Thymus (tissue), 11 donors: Measurements from ENCODE around the gene TCERG1L. TPM values are rescaled to one million over a fixed set of nuclear protein-coding genes. Genes with fewer than 3 reads are reported as not detected.
A peak's percentile ranks its signal among the peaks of the same experiment; 100 is the strongest.

ENCODE experiments used
- DNase-seq, 9 donors: peaks; one replicate each; pipeline ENCODE4 v3.0.0-alpha.2; 2013; ENCODE audit warnings: low spot score in 9 of 9, low read depth in 6 of 9, missing footprints in 1 of 9
- H3K27ac ChIP-seq, 2 donors: one replicate each; pipeline ENCODE4 v1.5.1; 2013; ENCODE audit warnings: control low read depth in 1 of 2, low read depth in 1 of 2, low read length in 1 of 2, mild to moderate bottlenecking in 1 of 2, moderate library complexity in 1 of 2
- H3K27me3 ChIP-seq, 2 donors: one replicate each; pipeline ENCODE4 v1.5.1; 2013; ENCODE audit warnings: low read length in 1 of 2; ENCODE audit not compliant: control insufficient read depth in 2 of 2, insufficient read depth in 1 of 2
- H3K36me3 ChIP-seq, 2 donors: one replicate each; pipeline ENCODE4 v1.5.1; 2013; ENCODE audit warnings: low read length in 1 of 2, mild to moderate bottlenecking in 1 of 2, moderate library complexity in 1 of 2; ENCODE audit not compliant: control insufficient read depth in 2 of 2, insufficient read depth in 2 of 2
- H3K4me1 ChIP-seq, 2 donors: one replicate each; pipeline ENCODE4 v1.5.1; 2013; ENCODE audit warnings: low read length in 2 of 2; ENCODE audit not compliant: control insufficient read depth in 2 of 2, insufficient read depth in 2 of 2
- H3K4me3 ChIP-seq, 2 donors: one replicate each; pipeline ENCODE4 v1.5.1; 2013; ENCODE audit warnings: low read length in 2 of 2, control low read depth in 1 of 2, mild to moderate bottlenecking in 1 of 2
- H3K9me3 ChIP-seq, 2 donors: one replicate each; pipeline ENCODE4 v1.5.1; 2013; ENCODE audit warnings: low read length in 1 of 2, mild to moderate bottlenecking in 1 of 2; ENCODE audit not compliant: control insufficient read depth in 2 of 2, insufficient read depth in 1 of 2
- WGBS: extraction: QIAGEN DNeasy Blood & Tissue Kit; methylation state at CpG from one replicate; pipeline ENCODE4 v1.1.7; 2013; 5-methylcytosine and 5-hydroxymethylcytosine counted together
- polyA plus RNA-seq: library from polyadenylated mRNA; stranded (reverse); fragments of 200-250 nt; gene quantifications from one replicate; pipeline ENCODE4 v1.2.3, GENCODE V29; 2013
- total RNA-seq: library from RNA; stranded (reverse); fragments of 120-200 nt; gene quantifications from one replicate; pipeline ENCODE4 v1.2.4, GENCODE V29; 2013
- donor health status: healthy.

Gene TCERG1L
- total and polyA plus RNA-seq, 2 donors: 0.52 to 1.5 TPM

- H3K4me1 ChIP-seq: no peaks in the 10 kb centered on the region
- H3K4me3 ChIP-seq: no peak overlapping the region
- no peaks in the 10 kb centered on the region for H3K36me3 ChIP-seq
- no peak overlapping the region for H3K27ac ChIP-seq
- H3K27me3 ChIP-seq: no peaks in the 10 kb centered on the region
- H3K9me3 ChIP-seq: peaks cover 0 to 4% of the 10 kb centered on the region in 2 donors
- DNase-seq: no peak
- WGBS: 78% methylated on average over 12 of the region's 12 CpGs
Measured at GRCh38 chr10:131056091-131056579, 255.4 kb downstream of the TCERG1L start.

GRCh38 chr10:131055437-131055836 is 256.1 kb downstream of the TCERG1L start:
- H3K27ac ChIP-seq: no peak overlapping the region
- DNase-seq: no peak
- no peaks in the 10 kb centered on the region for H3K27me3 ChIP-seq
- WGBS: 88% methylated on average over 9 of the region's 9 CpGs
- H3K9me3 ChIP-seq: peaks cover 0 to 4% of the 10 kb centered on the region in 2 donors
- no peak overlapping the region for H3K4me3 ChIP-seq
- H3K36me3 ChIP-seq: no peaks in the 10 kb centered on the region
- H3K4me1 ChIP-seq: no peaks in the 10 kb centered on the region

- whole genome bisulfite sequencing: 90% methylated on average over 2 of the region's 2 CpGs
- Histone ChIP-seq H3K9me3 (peaks cover 0 to 4% of the 10 kb centered on the region in 2 donors), H3K27me3 (no peaks in the 10 kb centered on the region), H3K36me3 (no peaks in the 10 kb centered on the region), H3K4me3 (no peak overlapping the region), H3K27ac (no peak overlapping the region), H3K4me1 (no peaks in the 10 kb centered on the region)
- no peak for DNase-seq
Measured at GRCh38 chr10:131053192-131053591, 258.3 kb downstream of the TCERG1L start.

- 88% methylated on average over 10 of the region's 10 CpGs for WGBS
- Histone ChIP-seq H3K4me3 (no peak overlapping the region), H3K27me3 (no peaks in the 10 kb centered on the region), H3K27ac (no peak overlapping the region), H3K4me1 (no peaks in the 10 kb centered on the region), H3K9me3 (no peaks in the 10 kb centered on the region), H3K36me3 (no peaks in the 10 kb centered on the region)
- no peak for DNase-seq
Measured at GRCh38 chr10:131050162-131050766, 261.3 kb downstream of the TCERG1L start.

GRCh38 chr10:131049016-131049415 is 262.5 kb downstream of the TCERG1L start:
- Histone ChIP-seq H3K27me3 (no peaks in the 10 kb centered on the region), H3K4me3 (no peak overlapping the region), H3K9me3 (no peaks in the 10 kb centered on the region), H3K36me3 (no peaks in the 10 kb centered on the region), H3K4me1 (no peaks in the 10 kb centered on the region), H3K27ac (no peak overlapping the region)
- peak in 1 of 9 donors; percentile 22 for DNase-seq
- WGBS: 34% methylated on average over 3 of the region's 3 CpGs

GRCh38 chr10:131048606-131049005 is 262.9 kb downstream of the TCERG1L start:
- 44% methylated on average over 12 of the region's 12 CpGs for WGBS
- Histone ChIP-seq H3K9me3 (no peaks in the 10 kb centered on the region), H3K27me3 (no peaks in the 10 kb centered on the region), H3K36me3 (no peaks in the 10 kb centered on the region), H3K4me3 (no peak overlapping the region), H3K27ac (no peak overlapping the region), H3K4me1 (no peaks in the 10 kb centered on the region)
- DNase-seq: no peak

GRCh38 chr10:131047501-131047900 is 264.0 kb downstream of the TCERG1L start:
- Histone ChIP-seq H3K27me3 (no peaks in the 10 kb centered on the region), H3K9me3 (no peaks in the 10 kb centered on the region), H3K36me3 (no peaks in the 10 kb centered on the region), H3K4me3 (no peak overlapping the region), H3K27ac (no peak overlapping the region), H3K4me1 (no peaks in the 10 kb centered on the region)
- DNase-seq: no peak
- WGBS: 68% methylated on average over 5 of the region's 5 CpGs

GRCh38 chr10:131046194-131046593 is 265.3 kb downstream of the TCERG1L start:
- DNase-seq: no peak
- Histone ChIP-seq H3K27me3 (no peaks in the 10 kb centered on the region), H3K4me1 (no peaks in the 10 kb centered on the region), H3K36me3 (no peaks in the 10 kb centered on the region), H3K4me3 (no peak overlapping the region), H3K9me3 (peaks cover 0 to 4% of the 10 kb centered on the region in 2 donors), H3K27ac (no peak overlapping the region)
- 95% methylated on average over 10 of the region's 10 CpGs for WGBS

GRCh38 chr10:131044379-131045111 is 267.0 kb downstream of the TCERG1L start:
- WGBS: 90% methylated on average over 14 of the region's 14 CpGs
- DNase-seq: no peak
- no peaks in the 10 kb centered on the region for H3K27me3 ChIP-seq
- no peak overlapping the region for H3K27ac ChIP-seq
- H3K36me3 ChIP-seq: no peaks in the 10 kb centered on the region
- no peak overlapping the region for H3K4me3 ChIP-seq
- H3K4me1 ChIP-seq: no peaks in the 10 kb centered on the region
- peaks cover 0 to 7% of the 10 kb centered on the region in 2 donors for H3K9me3 ChIP-seq
